ENCODE results near the gene MEF2C. TPM values are rescaled to one million over a fixed set of nuclear protein-coding genes. Genes with fewer than 3 reads are reported as not detected.

MEF2C gene
- total and polyA plus RNA-seq, 7 donors = 2.8 to 51.4 (median 32.1) TPM

DNA sequence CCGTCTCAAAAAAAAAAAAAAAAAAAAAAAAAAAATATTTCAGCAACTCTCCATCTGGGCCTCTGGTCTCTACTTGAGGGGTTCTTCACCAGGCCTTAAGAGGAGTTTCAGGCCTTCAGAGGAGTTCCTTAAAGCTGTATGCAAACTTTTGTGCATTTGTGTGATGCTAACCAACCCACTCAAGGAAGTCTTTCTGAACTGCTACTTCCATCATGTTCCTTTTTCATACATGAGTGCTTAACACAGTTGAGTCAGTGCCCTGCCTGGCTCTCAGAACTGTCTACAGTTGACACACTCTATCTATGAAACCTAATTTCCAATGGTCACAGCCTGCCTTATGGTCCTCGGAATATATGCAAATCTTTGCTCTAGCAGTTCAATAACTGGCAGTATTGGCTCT lies 146.5 kb downstream of the MEF2C start:
- H3K27me3 ChIP-seq = no peaks in the 10 kb centered on the region
- H3K36me3 ChIP-seq = peaks cover 0 to 3% (median 0%) of the 10 kb centered on the region in 4 donors
- intact Hi-C loops (cut with DNase I) = loop anchor here (10.0 kb wide), 1 partner anchor 208 kb away; no protein-coding TSS in a partner anchor
- TF ChIP-seq POLR2A (IDR thresholded peaks at IDR 0.05) (no peak), POLR2AphosphoS5 (IDR thresholded peaks at IDR 0.05) (no peak), EP300 (IDR thresholded peaks at IDR 0.05) (no peak)
- TF ChIP-seq, protein P1, sequence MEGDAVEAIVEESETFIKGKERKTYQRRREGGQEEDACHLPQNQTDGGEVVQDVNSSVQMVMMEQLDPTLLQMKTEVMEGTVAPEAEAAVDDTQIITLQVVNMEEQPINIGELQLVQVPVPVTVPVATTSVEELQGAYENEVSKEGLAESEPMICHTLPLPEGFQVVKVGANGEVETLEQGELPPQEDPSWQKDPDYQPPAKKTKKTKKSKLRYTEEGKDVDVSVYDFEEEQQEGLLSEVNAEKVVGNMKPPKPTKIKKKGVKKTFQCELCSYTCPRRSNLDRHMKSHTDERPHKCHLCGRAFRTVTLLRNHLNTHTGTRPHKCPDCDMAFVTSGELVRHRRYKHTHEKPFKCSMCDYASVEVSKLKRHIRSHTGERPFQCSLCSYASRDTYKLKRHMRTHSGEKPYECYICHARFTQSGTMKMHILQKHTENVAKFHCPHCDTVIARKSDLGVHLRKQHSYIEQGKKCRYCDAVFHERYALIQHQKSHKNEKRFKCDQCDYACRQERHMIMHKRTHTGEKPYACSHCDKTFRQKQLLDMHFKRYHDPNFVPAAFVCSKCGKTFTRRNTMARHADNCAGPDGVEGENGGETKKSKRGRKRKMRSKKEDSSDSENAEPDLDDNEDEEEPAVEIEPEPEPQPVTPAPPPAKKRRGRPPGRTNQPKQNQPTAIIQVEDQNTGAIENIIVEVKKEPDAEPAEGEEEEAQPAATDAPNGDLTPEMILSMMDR (IDR thresholded peaks at IDR 0.05) = no peak
- H3K27ac ChIP-seq = peak overlapping the region in 1 of 4 donors; percentile 29
- DNase-seq = no peak
- WGBS, 2 donors = 86 to 93% methylated on average over 1 of the region's 2 CpGs
- no peaks in the 10 kb centered on the region for H3K9me3 ChIP-seq
- H3K4me3 ChIP-seq = no peak overlapping the region
- peaks cover 0 to 33% (median 12%) of the 10 kb centered on the region in 4 donors for H3K4me1 ChIP-seq

DNA sequence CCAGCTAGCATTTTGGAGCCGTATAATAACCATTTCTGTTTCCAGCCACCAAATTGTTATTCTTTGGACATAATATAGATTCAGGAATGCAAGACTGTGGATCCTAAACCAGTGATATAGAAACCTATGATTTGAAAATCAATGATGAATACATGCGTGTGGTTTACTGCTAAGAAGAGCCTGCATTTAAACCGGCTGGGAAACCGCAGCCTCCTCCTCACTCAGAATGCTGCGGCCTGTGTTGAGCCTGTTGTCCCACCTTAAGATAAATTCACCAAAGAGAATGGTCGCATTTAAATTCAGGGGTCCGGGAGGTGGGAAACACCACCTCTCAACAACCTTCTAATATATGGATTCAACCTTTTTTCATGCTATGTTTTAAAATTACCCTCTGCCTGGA lies 148.0 kb downstream of the MEF2C start:
- 81 to 93% methylated on average over 7 of the region's 7 CpGs for WGBS, 2 donors
- no peak overlapping the region for H3K4me3 ChIP-seq

DNA sequence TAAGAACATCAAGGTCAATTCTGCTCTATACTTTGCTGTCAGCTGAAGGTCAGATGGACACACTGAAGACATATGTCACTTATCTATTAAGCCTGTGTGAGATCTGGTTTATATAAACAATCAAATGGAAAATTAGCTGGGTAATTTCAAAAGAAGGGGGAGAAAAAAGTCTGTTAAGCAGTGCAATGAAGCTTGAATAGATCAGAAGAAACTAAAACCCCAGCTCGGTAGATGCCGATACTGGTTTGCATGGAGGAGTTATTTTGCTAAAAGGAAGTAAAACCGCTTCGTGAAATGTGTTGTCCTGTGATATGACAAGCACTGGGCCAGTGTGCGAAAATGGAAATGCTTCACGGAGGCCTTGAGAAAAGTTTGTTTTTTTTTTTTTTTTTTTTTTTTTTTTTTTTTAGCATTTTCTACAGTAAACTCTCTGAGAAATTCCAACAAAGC lies 148.8 kb downstream of the MEF2C start:
- Histone ChIP-seq H3K4me3 (no peak overlapping the region), H3K36me3 (peaks cover 0 to 13% (median 0%) of the 10 kb centered on the region in 4 donors), H3K9me3 (no peaks in the 10 kb centered on the region), H3K4me1 (peaks cover 0 to 33% (median 19%) of the 10 kb centered on the region in 4 donors), H3K27ac (peak overlapping the region; percentile 8 to 70 (median 29)), H3K27me3 (no peaks in the 10 kb centered on the region)
- no peak for TF ChIP-seq POLR2A (IDR thresholded peaks at IDR 0.05)
- peak in 1 of 4 donors; percentile 5 for TF ChIP-seq POLR2AphosphoS5 (IDR thresholded peaks at IDR 0.05)
- TF ChIP-seq EP300 (IDR thresholded peaks at IDR 0.05) = no peak
- TF ChIP-seq, protein P1 (IDR thresholded peaks at IDR 0.05) = no peak
- intact Hi-C loops (cut with DNase I) = loop anchor here (5.0 to 10.0 kb wide), 2 partner anchors 211 to 1448 kb away; no protein-coding TSS in a partner anchor
- DNase-seq = no peak
- WGBS, 2 donors = 39 to 86% methylated on average over 6 of the region's 6 CpGs

More for the DNA sequence above, 148.0 kb downstream of the MEF2C start:
- DNase-seq = no peak
- Histone ChIP-seq H3K27me3 (no peaks in the 10 kb centered on the region), H3K36me3 (peaks cover 0 to 13% (median under 1%) of the 10 kb centered on the region in 4 donors), H3K4me1 (peaks cover 0 to 33% (median 18%) of the 10 kb centered on the region in 4 donors), H3K27ac (peak overlapping the region in 3 of 4 donors; percentile 19 to 70 (median 21)), H3K9me3 (no peaks in the 10 kb centered on the region)
- intact Hi-C loops (cut with DNase I) = loop anchor here (5.0 to 10.0 kb wide), 2 partner anchors 210 to 1447 kb away; no protein-coding TSS in a partner anchor
- TF ChIP-seq, protein P1 (IDR thresholded peaks at IDR 0.05) = no peak
- TF ChIP-seq POLR2A (IDR thresholded peaks at IDR 0.05) (no peak), EP300 (IDR thresholded peaks at IDR 0.05) (no peak), POLR2AphosphoS5 (IDR thresholded peaks at IDR 0.05) (no peak)

DNA sequence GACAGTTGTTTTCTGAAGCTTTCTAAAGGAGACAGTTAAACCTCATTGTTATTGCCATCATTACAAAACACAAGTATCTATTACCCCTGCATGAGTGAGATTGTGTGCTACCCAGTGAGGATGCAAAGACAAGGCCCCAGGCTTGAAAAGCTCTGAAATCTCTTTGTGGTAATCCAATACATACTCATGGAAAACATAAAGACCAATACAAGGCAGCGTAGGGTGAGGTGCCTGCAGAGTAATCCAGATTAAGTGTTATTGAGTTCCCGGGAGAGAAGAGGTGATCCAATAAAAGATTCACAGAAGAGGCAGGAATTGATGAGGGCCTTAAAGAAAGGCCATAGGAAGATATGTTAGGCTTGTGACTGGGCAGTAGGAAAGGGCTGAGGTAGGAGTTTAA lies 150.1 kb downstream of the MEF2C start:
- Histone ChIP-seq H3K4me1 (peaks cover 0 to 33% (median 19%) of the 10 kb centered on the region in 4 donors), H3K27me3 (no peaks in the 10 kb centered on the region), H3K27ac (peak overlapping the region; percentile 55 to 70 (median 58)), H3K9me3 (no peaks in the 10 kb centered on the region), H3K4me3 (no peak overlapping the region), H3K36me3 (peaks cover 0 to 25% (median 2%) of the 10 kb centered on the region in 4 donors)
- TF ChIP-seq, protein P1 (IDR thresholded peaks at IDR 0.05) = no peak
- no peak for TF ChIP-seq EP300 (IDR thresholded peaks at IDR 0.05)
- WGBS, 2 donors = 88 to 94% methylated on average over 2 of the region's 2 CpGs
- no peak for DNase-seq
- intact Hi-C loops (cut with DNase I) = loop anchor here (5.0 to 10.0 kb wide), 2 partner anchors 212 to 1449 kb away; no protein-coding TSS in a partner anchor

Measured in sigmoid colon (tissue), 7 donors.